D721Med (cell line): ENCODE data around the gene SLC45A2.
"Not testable (repeated sequence)": the region's sequence is repeated elsewhere in the genome, so short reads cannot be mapped to it uniquely, and the experiment has no call there.

Experiments used
- DNase-seq: peaks from one replicate; pipeline ENCODE4 v3.0.0; 2011; ENCODE audit warnings: low spot score; ENCODE audit not compliant: insufficient read length
- FAIRE-seq: peaks from 2 replicates; lab custom pipeline; 2011; peaks lifted over from hg19 to GRCh38; lab: Jason Lieb, UNC
- TF ChIP-seq, protein P1 (sequence below): IDR thresholded peaks from 2 replicates; pipeline ENCODE4 v1.5.1; 2012; ENCODE audit warnings: mild to moderate bottlenecking, control low read depth; ENCODE audit not compliant: insufficient read depth; ENCODE audit errors: missing control alignments

SLC45A2 gene

DNA sequence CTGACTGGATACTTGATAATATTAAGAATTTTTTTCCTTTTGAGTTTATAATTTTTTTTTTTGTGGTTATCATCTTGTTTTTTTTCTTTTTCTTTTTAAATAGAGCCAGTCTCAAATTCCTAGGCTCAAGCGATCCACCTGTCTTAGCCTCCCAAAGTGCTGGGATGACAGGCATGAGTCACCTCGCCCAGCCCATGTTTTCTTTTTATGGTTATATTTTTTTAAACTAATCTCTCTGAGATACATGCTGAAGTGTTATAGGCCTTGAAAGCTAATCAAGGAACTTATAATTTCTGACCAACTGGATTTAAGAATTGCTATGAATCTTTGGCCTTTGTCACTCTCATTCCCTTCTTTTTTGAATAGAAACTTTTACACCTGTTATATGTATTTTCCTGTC is 30.1 kb upstream of the SLC45A2 start:
- FAIRE-seq (no peak), DNase-seq (no peak)
- TF ChIP-seq, protein P1, sequence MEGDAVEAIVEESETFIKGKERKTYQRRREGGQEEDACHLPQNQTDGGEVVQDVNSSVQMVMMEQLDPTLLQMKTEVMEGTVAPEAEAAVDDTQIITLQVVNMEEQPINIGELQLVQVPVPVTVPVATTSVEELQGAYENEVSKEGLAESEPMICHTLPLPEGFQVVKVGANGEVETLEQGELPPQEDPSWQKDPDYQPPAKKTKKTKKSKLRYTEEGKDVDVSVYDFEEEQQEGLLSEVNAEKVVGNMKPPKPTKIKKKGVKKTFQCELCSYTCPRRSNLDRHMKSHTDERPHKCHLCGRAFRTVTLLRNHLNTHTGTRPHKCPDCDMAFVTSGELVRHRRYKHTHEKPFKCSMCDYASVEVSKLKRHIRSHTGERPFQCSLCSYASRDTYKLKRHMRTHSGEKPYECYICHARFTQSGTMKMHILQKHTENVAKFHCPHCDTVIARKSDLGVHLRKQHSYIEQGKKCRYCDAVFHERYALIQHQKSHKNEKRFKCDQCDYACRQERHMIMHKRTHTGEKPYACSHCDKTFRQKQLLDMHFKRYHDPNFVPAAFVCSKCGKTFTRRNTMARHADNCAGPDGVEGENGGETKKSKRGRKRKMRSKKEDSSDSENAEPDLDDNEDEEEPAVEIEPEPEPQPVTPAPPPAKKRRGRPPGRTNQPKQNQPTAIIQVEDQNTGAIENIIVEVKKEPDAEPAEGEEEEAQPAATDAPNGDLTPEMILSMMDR: no peak

DNA sequence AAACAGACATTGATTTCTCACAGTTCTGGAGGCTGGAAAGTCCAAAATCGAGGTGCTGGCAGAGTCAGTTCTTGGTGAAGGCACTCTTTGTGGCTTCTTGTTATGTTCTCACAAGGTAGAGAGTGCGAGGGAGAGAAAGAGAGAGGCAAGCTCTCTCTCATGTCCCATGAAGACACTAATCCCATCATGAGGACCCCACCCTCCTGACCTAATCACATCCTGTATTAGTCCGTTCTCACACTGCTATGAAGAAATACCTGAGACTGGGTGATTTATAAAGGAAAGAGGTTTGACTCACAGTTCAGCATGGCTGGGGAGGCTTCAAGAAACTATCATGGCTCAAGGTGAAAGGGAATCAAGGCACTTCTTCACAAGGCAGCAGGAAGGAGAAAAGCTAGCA is 29.1 kb upstream of the SLC45A2 start:
- no peak for DNase-seq
- TF ChIP-seq, protein P1: no peak
- FAIRE-seq: no peak

DNA sequence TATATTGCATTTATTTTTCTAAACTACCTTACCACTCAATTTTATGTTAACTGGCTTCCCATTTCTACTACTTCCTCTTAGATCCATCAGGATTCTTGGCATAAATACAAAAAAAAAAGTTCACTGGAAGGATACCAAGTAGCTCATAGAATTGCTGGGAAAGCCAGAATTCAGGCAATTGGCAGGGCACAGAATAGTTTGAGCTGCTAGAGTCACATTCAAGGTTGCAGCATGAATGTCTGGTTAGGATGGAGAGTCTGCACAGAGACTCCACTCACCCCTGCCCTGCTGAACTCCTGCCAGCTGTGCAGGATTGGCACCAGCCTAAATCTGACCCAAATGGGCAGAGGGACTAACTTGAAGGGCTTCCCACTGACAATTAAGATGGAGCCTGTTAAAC is 28.3 kb upstream of the SLC45A2 start:
- TF ChIP-seq, protein P1: no peak
- no peak for DNase-seq
- FAIRE-seq: no peak

DNA sequence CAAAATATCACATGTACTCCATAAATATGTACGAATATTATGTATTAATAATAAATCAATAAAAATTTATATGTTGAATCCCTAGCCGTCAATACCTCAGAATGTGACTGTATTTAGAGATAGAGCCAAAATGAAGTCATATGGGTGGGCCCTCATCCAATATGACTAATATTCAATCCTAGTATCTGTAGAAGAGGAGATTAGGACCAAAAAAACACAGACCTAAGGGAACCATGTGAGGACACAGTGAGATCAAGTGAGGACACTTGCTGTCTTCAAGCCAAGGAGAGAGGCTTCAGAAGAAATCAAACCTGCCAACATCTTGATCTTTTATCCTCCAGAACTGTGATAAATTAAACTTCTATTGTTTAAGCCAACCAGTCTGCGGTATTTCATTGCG is 27.0 kb upstream of the SLC45A2 start:
- no peak for DNase-seq
- FAIRE-seq: no peak
- TF ChIP-seq, protein P1: no peak

DNA sequence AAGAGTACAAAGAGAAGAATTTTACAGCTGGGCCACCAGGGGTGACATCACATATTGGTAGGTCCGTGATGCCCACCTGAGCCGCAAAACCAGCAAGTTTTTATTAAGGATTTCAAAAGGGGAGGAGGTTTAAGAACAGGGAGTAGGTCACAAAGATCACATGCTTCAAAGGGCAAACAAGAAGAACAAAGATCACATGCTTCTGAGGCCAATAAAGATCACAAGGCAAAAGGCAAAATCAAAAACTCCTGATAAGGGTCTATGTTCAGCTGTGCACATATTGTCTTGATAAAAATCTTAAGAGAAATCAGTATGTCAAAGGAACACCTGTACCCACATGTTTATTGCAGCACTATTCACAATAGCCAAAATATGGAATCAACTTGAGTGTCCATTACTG is 25.7 kb upstream of the SLC45A2 start:
- FAIRE-seq, DNase-seq: not testable (repeated sequence)

DNA sequence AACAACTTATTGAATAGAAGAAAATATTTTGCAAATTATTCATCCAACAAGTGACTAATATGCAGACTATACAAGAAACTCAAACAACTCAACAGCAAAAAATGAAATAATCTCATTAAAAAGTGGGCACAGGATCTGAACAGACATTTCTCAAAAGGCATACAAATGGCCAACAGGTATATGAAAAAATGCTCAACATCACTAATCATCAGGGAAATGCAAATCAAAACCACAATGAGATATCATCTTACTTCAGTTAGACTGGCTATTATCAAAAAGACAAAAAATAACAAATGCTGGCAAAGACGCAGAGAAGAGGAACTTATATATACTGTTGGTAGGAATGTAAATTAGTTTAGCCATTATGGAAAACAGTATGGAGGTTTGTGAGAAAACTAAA is 25.1 kb upstream of the SLC45A2 start:
- FAIRE-seq (no peak), DNase-seq (no peak)
- TF ChIP-seq, protein P1: no peak

DNA sequence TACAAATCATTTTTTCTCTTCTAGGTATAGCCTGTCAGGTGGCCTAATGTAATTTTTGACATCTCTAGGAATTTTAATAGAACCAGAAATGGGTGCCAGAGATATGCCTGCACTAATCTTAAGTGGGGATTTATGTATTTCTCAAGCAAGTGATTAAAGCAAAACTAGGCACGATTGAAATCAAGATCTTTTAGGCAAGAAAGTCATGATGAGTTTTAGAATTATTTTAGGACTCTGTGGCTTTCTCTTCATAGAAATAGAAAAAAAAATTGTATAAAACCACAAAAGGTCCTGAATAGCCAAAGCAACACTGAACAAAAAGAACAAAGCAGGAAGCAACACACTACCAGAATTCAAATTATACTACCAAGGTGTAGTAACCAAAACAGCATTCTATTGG is 24.3 kb upstream of the SLC45A2 start:
- no peak for DNase-seq
- no peak for FAIRE-seq

More for the DNA sequence above, 24.3 kb upstream of the SLC45A2 start:
- TF ChIP-seq, protein P1: no peak
